Keratinocyte (primary cell): Measurements from ENCODE around the gene ZNF446.

Experiments
- CTCF ChIP-seq, 3 experiments: IDR thresholded peaks in 1 of 3; conservative IDR thresholded peaks in 1 of 3; optimal IDR thresholded peaks in 1 of 3; 2 replicates in 2 of 3; 3 replicates in 1 of 3; pipeline versions ENCODE3 to v1.5.1; 2011; ENCODE audit warnings: low read length in 3 of 3, mild to moderate bottlenecking in 3 of 3, moderate library complexity in 2 of 3, control low read depth in 1 of 3, inconsistent platforms in 1 of 3; ENCODE audit not compliant: insufficient read depth in 2 of 3; ENCODE audit errors: extremely low read depth in 1 of 3
- EZH2 ChIP-seq: IDR thresholded peaks from one replicate; pipeline ENCODE4 v1.6.1; 2012; ENCODE audit warnings: inconsistent platforms, mild to moderate bottlenecking, low read length, moderate library complexity

- TF ChIP-seq CTCF (optimal IDR thresholded peaks at IDR 0.05 in 1 of 3, IDR thresholded peaks at IDR 0.05 in 1 of 3, conservative IDR thresholded peaks at IDR 0.05 in 1 of 3; ENCODE audit: extremely low read depth in 1 of 3, insufficient read depth in 2 of 3, low read length in 3 of 3) (no peak), EZH2 (no peak)
Measured at GRCh38 chr19:58466089-58466759, 9.9 kb upstream of the ZNF446 start.
